ENCODE data around the gene DMBX1. TPM values are rescaled to one million over a fixed set of nuclear protein-coding genes. Genes with fewer than 3 reads are reported as not detected.

The DMBX1 gene
- total and polyA plus RNA-seq, 8 donors = not detected

DNA sequence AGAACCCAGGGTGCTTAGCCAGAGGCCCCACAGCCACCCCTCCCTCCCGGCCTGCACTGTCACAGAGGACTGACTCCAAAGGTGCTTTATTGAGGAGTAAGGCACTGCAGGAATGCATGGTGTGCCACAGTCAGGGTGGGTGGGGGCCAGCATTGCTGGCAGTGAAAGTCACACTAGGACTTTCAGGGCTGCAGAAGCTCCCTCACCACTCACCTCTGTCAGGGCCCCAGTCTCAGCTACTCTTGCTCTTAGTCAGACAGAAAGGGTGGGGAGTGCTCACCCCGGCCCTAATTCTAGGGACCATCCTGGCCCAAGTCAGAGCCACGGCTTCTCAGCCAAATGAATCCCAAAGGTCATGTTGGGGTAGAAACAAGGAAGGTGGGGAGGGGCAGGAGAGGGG is 42.5 kb downstream of the DMBX1 start:
- no peak overlapping the region for H3K27ac ChIP-seq
- no peaks in the 10 kb centered on the region for H3K9me3 ChIP-seq
- no peak overlapping the region for H3K4me3 ChIP-seq
- 36 to 75% (median 63%) methylated on average over 2 to 3 of the region's 3 CpGs for WGBS, 5 donors
- no peak for TF ChIP-seq POLR2A (IDR thresholded peaks at IDR 0.05)
- TF ChIP-seq POLR2AphosphoS5 (IDR thresholded peaks at IDR 0.05) = no peak
- no peak for TF ChIP-seq CTCF (IDR thresholded peaks at IDR 0.05)
- TF ChIP-seq EP300 (IDR thresholded peaks at IDR 0.05) = no peak
- H3K4me1 ChIP-seq = peaks cover 4 to 21% (median 6%) of the 10 kb centered on the region in 4 donors
- no peak for DNase-seq
- intact Hi-C loops (cut with DNase I; ENCODE audit: low total_unique reads) = loop anchor here (5.0 kb wide), 1 partner anchor 55 kb away; no protein-coding TSS in a partner anchor
- H3K27me3 ChIP-seq = peaks cover 0 to 70% (median 28%) of the 10 kb centered on the region in 3 donors
- no peaks in the 10 kb centered on the region for H3K36me3 ChIP-seq

- Histone ChIP-seq H3K27me3 (peaks cover 0 to 65% (median 28%) of the 10 kb centered on the region in 3 donors), H3K4me1 (peaks cover 4 to 21% (median 6%) of the 10 kb centered on the region in 4 donors), H3K9me3 (no peaks in the 10 kb centered on the region), H3K27ac (peak overlapping the region in 3 of 5 donors; percentile 36 to 84 (median 75)), H3K4me3 (peak overlapping the region; percentile 41 to 52 (median 46)), H3K36me3 (no peaks in the 10 kb centered on the region)
- TF ChIP-seq POLR2A (IDR thresholded peaks at IDR 0.05) = no peak
- no peak for TF ChIP-seq POLR2AphosphoS5 (IDR thresholded peaks at IDR 0.05)
- TF ChIP-seq EP300 (IDR thresholded peaks at IDR 0.05) = no peak
- TF ChIP-seq CTCF (IDR thresholded peaks at IDR 0.05) = peak in 5 of 7 experiments; percentile 24 to 67 (median 56)
- peak; percentile 64 to 89 for DNase-seq
- 1 to 3% (median 2%) methylated on average over 25 to 31 of the region's 31 CpGs for WGBS, 5 donors
- intact Hi-C loops (cut with DNase I; ENCODE audit: low total_unique reads) = loop anchor here (5.0 kb wide), 1 partner anchor 55 kb away; no protein-coding TSS in a partner anchor
These were observed 43.0 kb downstream of the DMBX1 start for GRCh38 chr1:46532498-46533178.

GRCh38 chr1:46533179-46533864 is 43.7 kb downstream of the DMBX1 start:
- H3K4me1 ChIP-seq = peaks cover 4 to 14% (median 6%) of the 10 kb centered on the region in 4 donors
- 5 to 13% (median 7%) methylated on average over 28 to 71 of the region's 71 CpGs for WGBS, 5 donors
- H3K9me3 ChIP-seq = no peaks in the 10 kb centered on the region
- DNase-seq = peak in 1 of 2 donors; percentile 72
- TF ChIP-seq CTCF (IDR thresholded peaks at IDR 0.05) = no peak
- no peak for TF ChIP-seq EP300 (IDR thresholded peaks at IDR 0.05)
- TF ChIP-seq POLR2A (IDR thresholded peaks at IDR 0.05) = no peak
- TF ChIP-seq POLR2AphosphoS5 (IDR thresholded peaks at IDR 0.05) = no peak
- H3K27ac ChIP-seq = peak overlapping the region in 4 of 5 donors; percentile 36 to 84 (median 62)
- intact Hi-C loops (cut with DNase I; ENCODE audit: low total_unique reads) = loop anchor here (5.0 kb wide), 1 partner anchor 56 kb away; no protein-coding TSS in a partner anchor
- peaks cover 0 to 65% (median 28%) of the 10 kb centered on the region in 3 donors for H3K27me3 ChIP-seq
- H3K4me3 ChIP-seq = peak overlapping the region; percentile 41 to 52 (median 46)
- H3K36me3 ChIP-seq = no peaks in the 10 kb centered on the region

GRCh38 chr1:46535063-46535462 is 45.4 kb downstream of the DMBX1 start:
- TF ChIP-seq EP300 (IDR thresholded peaks at IDR 0.05) = no peak
- peak in 3 of 7 experiments; percentile 6 to 29 (median 24) for TF ChIP-seq CTCF (IDR thresholded peaks at IDR 0.05)
- 47 to 77% (median 53%) methylated on average over 2 of the region's 2 CpGs for WGBS, 5 donors
- Histone ChIP-seq H3K9me3 (no peaks in the 10 kb centered on the region), H3K4me3 (no peak overlapping the region), H3K27ac (no peak overlapping the region), H3K36me3 (no peaks in the 10 kb centered on the region), H3K27me3 (peaks cover 0 to 58% (median 12%) of the 10 kb centered on the region in 3 donors), H3K4me1 (peaks cover 4 to 14% (median 6%) of the 10 kb centered on the region in 4 donors)
- intact Hi-C loops (cut with DNase I; ENCODE audit: low total_unique reads) = no loop called here
- DNase-seq = peak in 1 of 2 donors; percentile 56

Data from stomach (tissue), 9 donors.